GM19467 (cell line): ENCODE results near the gene COG5.

Source experiments
- ATAC-seq: cut with Tn5 transposase; IDR thresholded peaks from one replicate; pipeline ENCODE4 v1.9.1; 2021; ENCODE audit warnings: mild to moderate bottlenecking, moderate library complexity; ENCODE audit not compliant: unreplicated experiment

COG5 gene

DNA sequence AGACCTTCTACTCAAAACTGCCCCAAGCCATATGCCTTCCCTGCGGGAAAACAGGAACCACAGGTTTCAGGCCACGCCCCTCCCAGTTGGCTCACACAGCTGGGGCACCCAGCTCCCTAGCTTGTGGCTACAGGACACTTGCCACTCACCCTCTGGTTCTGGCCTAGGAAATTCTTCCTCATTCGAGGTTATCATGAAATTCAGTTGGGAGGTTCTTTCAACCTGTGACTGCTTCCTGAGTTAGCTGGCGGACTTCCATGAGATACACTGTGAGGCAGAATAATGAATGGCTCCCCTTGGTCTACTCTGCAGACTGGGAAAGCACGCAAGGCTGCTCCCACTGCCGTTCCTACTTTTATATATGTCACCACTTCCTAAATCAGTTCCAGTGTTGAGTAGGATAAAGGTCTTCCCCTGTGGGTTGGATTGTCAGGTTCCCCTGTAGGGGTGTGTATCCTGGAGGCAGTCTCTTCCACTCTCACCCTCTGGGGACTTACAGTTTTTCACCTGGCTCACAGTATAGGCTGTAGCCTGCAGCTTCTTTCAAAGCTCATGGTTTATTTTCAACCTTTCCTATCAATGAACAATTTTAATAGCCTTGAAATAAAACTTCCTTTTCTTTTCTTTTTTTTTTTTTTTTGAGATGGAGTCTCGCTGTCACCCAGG lies 56.9 kb downstream of the COG5 start:
- no peak for ATAC-seq

DNA sequence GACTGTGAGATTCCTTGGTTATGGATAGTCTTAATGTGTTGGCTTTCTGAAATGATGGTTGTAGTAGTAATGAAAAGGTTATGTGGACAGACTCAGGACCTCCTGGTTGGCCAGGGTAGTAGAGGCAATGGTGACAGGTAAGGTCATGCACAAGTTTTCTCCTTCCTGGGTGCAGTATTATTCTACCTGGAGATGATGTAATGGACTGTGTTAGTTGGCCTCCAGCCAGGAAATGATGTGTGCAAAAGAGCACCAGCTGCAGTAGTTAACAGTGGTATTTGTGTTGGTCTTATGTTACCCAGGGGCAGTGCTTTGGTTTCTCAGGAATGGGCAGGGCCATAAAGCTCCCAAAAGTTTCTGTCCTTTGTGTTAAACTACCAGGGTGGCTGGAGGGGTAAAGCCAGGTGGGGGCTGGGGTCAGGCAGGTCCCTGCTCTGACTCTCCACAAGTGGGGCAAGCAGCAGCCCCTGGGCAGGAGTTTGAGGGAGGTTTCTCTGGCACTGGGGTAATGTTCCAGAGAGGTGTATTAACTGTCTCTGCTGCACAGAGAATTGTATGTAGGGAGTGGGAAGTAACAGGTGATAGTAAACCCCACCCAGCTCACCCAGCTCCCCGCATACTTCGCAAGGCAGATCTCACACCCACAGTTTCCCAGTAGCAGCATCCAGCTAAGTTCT lies 57.6 kb downstream of the COG5 start:
- ATAC-seq, result no peak

DNA sequence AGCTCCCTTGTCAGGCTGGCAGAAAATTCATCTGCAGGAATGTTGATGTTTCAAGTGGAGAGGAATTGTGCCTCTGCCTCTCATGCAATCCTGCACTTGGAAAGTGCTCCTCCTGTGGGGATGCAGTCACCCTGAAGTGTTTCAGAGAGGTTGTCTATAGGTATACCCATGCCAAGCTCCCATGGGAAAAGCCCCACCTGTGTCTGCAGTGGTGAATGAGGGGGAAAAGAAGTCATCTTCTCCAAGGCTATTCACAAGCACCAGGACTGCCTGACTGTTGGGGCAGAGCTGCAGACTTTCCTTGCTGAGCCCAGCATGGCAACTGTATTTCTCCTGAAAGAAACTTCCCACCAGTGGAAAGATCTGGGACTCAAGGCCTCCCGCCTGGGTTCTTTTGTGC lies 58.4 kb downstream of the COG5 start:
- no peak for ATAC-seq

DNA sequence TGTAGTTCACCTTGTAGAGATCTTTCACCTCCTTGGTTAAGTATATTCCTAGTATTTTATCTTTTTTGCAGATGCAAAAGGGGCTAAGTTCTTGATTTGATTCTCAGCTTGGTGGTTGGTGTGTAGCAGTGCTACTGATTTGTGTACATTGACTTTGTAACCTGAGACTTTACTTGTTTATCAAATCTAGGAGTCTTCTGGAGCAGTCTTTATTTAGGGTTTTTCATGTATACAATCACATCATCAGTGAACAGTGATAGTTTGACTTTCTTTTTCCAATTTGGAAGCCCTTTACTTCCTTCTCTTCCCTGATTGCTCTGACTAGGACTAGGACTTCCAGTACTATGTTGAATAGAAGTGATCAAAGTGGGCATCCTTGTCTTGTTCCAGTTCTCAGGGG lies 60.0 kb downstream of the COG5 start:
- ATAC-seq, result no peak

DNA sequence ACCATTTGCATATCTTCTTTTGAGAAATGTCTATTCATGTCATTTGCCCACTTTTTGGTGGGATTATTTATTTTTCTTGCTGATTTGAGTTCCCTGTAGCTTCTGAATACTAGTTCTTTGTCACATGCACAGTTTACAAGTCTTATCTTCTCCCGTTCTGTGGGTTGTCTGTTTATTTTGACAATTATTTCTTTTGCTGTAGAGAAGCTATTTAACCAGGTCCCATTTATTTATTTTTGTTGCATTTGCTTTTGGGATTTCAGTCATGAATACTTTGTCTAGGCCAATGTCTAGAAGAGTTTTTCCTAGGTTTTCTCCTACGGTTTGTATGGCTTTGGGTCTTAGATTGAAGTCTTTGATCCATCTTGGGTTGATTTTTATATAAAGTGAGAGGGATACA lies 60.9 kb downstream of the COG5 start:
- no peak for ATAC-seq

DNA sequence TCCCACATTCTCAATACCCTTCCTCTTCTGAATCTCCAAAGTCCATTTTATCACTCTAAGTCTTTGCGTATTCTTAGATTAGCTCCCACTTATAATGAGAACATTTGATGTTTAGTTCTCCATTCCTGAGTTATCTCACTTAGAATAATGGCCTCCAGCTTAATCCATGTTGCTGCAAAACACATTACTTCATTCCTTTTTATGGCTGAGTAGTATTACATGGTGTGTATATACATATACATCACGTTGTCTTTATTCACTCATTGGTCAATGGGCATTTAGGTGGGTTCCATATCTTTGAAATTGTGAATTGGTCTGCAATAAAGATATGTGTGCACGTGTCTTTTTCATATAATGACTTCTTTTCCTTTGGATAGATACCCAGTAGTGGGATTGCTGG lies 61.6 kb downstream of the COG5 start:
- ATAC-seq, result no peak

DNA sequence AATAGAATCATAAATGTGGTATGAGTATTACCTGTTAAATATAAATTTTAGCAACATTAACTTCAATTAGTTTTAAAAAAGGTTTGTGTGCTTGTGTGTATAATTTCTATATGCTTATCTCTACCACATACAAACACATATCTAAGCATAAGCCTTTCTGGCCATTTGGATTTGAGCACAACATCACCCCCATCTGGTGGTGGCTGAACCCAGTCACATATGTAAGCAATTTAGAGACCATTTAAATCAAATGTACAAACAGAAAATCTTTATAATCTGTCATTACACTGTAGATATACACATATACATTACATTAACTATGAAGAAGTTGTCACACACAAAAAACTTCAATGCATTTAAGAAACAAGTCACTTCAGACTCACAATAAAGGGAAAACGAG lies 62.1 kb downstream of the COG5 start:
- ATAC-seq, result no peak

DNA sequence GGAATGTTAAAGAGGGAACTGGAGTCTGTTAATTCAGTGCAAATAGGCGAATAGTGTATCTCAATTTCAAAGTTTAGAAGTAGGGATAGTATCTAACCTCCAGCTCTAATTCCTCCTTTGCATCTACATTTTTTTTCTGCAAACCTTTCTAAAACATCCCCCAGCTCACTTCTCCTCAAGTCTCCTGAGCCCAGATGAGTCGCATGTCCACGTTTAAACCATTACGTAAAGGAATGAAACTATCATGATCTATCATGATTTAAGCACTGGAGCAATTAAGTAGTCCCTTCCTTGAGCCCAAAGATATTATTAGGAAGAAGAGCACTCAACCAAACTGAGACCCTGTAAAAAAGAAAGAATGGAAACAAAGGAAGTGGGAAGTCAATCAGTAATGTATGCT lies 64.0 kb downstream of the COG5 start:
- ATAC-seq, result no peak

DNA sequence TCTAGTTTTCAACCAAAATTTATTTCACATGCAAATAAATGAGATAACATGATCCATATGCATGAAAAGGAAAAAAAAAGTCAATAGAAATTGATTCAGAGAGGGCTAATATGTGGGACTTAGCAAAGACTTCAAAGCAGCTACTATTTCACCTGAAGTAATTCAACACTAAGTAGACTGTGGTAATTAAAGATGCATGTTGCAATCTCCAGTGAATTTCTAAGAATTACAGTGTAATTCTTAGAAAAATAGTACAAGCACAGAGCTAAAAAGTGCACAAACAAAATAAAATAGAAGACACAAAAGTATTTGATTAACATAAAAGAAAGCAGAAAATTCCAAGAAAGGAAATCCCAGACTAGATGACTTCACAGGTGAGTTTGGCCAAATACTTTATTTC lies 68.2 kb downstream of the COG5 start:
- no peak for ATAC-seq

DNA sequence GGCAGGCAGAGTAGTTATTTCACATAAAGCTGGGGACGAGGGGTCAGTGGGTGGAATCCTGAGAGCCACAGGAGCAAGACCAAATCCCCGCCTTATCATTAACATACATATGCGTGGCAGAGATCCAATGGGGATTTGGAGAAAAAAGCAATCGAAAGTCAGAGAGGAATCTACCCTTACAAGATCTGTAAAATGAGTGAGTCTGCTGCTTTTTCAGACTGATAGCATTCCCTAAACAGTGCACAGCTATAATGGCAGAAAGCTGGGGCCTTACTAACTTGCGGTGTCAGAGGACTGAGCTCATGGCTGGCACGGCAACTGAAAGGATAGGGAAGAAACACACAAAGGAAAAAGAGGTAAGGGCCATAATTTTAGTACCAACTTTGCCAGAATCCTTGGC lies 68.8 kb downstream of the COG5 start:
- no peak for ATAC-seq

DNA sequence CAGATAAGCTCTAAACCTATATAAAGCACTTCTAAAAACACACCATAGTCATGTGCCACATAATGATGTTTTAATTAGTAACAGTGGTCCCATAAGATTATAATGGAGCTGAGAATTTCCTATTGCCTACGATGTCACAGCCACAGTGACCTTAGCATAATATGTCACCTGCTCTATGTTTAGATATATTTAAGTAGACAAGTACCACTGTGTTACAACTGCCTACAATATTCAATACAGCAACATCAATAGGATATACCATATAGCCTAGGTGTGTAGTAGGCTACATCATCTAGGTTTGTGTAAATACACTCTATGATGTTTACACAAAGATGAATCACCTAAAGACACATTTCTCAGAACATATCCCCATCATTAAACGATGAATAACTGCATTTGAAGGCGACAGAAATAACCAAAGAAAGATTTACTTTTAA lies 69.4 kb downstream of the COG5 start:
- ATAC-seq, result no peak

DNA sequence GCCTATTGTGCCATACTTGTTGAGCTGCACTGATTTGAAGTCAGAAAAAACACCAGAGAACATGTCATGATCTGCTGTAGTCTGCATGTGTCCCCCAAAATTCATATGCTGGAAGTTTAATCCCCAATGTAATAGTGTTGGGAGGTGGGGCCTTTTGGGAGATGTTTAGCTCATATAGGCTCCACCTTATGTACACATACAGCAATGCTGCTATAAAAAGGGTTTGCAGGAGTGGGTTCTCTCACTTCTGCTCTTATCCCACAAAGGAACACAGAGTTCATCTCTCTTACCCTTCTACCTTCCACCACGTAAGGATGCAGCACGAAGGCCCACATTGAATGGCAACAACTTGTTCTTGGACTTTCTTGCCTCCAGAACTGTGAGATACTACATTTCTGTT lies 70.8 kb downstream of the COG5 start:
- no peak for ATAC-seq

DNA sequence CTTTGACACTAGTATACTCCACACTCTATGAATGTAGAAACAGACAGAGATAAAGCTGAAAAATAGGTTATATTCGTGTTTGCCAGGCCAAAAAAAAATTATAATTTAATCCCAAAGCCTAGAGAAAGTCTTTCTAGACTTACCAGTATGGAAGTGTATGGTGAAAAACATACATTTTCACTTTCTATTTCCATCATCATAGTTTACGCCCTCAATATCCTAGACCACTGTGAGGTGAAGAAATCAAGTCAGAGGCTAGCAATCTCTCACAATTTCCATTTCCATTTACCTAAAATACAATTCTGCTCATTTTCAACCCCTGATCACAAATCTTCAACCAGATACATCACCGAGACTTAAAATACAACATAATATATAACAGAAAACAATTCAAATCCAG lies 77.7 kb downstream of the COG5 start:
- ATAC-seq, result no peak

DNA sequence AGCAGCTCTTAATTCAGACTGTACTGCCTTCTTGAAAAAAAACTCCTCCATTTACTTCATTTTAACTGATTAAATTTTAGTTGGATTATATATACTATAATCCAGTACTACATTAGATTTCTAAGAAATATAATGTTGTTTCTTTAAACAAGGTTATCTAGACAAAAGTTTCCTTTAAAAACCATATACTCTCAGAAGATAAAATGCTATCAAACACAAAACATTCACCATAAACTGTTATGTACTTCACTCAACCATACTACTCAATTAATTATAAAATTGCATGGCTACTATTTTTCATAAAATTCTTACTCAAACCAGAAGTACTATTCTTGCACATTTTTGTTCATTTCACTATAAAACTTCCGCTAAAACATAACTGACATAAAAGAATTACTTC lies 81.1 kb downstream of the COG5 start:
- no peak for ATAC-seq

DNA sequence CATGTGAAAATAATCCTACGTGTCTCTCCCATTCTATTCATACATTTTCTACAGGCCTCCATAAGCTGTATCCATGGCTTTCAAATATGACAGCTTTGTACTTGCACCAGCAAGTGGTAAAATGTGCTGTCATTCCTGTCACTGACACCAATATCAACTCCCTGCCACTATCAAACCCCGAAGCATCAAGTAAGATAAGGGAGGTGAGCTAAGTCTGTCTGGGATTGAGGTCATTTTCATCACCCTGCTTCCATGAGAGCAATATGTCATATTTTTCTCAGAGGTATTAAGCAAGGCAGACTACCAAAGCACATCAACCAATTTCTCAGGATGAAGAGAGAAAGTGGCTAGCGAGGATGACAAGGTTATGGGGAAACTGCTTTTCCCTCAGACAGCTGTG lies 82.8 kb downstream of the COG5 start:
- ATAC-seq, result no peak

DNA sequence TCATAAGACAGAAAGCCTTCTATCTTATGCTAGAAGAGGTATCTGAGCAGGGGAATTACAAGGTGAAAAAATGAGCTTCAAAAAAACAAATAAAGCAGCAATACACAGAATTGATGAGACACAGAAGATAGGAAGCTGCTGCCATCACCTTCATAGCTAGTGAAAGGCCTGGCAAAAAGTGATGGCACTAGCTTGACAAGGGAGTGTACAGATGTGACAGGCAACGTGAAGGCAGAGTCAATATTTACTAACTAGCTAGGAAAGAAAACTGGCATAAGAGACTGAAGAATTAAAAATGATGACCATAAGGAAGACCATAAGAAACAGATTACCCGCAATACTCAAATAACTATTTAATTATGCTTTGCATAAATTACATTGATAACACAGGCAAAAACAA lies 84.4 kb downstream of the COG5 start:
- no peak for ATAC-seq

DNA sequence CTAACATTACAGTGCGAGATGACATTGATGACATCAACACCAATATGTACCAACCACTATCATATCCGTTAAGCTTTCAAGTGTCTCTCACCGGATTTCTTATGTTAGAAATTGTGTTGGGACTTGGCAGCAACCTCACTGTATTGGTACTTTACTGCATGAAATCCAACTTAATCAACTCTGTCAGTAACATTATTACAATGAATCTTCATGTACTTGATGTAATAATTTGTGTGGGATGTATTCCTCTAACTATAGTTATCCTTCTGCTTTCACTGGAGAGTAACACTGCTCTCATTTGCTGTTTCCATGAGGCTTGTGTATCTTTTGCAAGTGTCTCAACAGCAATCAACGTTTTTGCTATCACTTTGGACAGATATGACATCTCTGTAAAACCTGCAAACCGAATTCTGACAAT lies 89.6 kb downstream of the COG5 start:
- ATAC-seq, result no peak

DNA sequence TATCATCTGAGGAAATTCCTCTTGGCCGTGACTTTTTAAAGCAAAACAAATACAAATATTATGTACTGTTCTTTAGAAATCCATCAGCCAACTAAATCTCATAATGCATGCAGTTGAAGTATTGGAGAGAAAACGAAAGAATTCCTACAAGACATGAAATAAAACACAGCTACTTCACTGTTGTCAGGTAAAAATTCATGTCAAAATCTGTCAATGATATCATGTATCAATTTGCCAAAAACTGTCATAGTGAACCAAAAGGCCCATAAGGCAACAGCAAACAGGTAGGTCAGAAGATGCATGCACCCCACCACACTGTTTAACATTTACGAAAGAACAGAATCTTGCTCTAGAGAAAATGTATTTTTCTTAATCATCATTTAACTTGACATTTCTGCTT lies 91.6 kb downstream of the COG5 start:
- no peak for ATAC-seq

DNA sequence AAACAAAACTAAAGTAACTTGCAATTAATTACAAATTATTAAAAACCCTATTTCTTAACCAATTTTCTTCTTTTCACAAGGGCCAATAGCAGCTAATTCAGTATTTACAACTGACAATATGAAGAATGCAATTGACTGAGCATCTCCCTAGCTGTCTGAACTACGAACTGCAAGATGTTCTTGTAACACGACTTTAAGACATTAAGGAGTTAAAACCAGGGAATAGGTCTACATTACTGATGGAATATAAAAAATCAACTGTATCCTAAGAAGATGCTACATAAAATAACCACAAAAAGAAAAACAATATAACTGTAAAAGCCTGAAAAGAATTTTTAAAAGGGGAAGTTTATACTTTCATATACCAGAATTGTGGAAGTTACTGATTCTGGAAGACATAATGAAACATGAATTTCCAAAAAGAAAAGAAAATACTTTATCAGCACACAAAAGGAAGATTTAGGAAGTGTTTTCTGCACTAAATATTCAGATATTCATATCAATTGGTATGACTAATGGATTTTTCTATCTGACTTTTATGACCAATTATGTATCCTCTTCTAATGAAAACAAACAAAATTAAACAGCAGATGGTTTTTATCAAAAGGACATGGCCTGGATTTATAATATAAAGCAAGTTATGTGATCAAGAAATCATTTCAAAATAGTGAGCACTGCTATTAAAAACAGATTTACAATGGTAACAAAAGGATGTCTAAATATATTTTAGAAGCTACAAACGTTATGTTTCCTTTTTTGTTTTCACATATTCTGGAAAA lies 92.2 kb downstream of the COG5 start:
- no peak for ATAC-seq

DNA sequence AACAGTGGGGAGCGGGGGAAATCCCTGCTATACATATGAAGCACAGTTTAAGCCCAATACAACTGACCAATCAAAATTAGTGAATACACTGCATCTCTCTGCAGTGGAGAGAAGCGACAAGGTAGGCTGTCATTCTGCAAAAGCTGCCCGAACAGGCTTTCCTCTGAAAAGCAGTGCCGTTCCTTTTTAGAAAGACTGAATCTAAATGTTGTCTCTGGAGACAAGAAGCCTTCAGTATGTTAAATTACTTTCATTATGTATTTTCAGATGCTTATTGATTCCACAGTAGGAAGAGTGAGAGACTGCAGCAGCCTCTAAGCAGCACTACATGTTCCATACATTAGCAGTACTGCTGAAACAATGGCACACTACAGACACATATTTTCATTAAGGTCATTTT lies 93.8 kb downstream of the COG5 start, which contains the start of gene GPR22:
Gene GPR22 (plus strand): TSS at position 129 of the 400 bp plus-strand sequence. CDS start 4,004 bp downstream, outside the sequence.
- no peak for ATAC-seq

DNA sequence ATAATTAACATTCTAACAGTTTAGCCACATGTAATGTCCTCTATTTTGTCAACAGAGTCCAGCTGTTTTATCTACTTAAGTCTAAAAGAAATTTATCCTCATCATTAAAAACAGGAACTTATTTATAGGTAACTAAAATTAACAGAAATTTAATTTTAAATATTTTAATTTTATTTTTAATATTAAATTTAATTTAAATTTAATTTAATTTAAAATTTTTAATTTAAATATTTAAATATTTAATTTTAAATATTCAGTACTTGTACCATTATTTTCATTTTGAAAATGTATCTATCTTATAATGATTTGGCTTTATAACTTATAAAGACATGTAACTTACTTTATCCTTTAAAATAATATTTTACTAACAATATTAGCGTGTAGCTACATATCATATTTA lies 94.9 kb downstream of the COG5 start:
- ATAC-seq, result no peak

DNA sequence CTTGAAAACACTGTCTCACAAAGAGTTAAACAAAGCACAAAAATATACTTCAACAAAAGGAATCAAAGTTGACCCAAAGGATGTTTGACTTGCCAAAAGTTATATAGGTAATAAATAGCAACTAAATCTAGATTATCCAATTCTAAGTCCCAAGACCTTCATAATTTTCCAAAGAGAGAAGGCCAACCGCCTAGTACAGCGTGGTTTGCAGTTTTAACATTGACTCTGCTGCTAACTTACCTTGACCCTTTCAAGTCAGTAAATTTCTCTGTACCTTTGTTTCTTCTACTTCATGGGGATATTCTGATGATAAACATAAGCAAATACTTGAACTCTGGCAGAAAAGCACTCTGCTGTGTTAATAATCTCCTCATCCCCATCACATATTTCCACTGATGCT lies 95.7 kb downstream of the COG5 start:
- ATAC-seq, result no peak
